Cardiac muscle cell (in vitro differentiated cells and primary cell): ENCODE measurements around the gene RFPL1. TPM values are rescaled to one million over a fixed set of nuclear protein-coding genes. Genes with fewer than 3 reads are reported as not detected.
A peak's percentile ranks its signal among the peaks of the same experiment; 100 is the strongest.

ENCODE experiments used
- DNase-seq, 2 donors: peaks; one replicate each; pipeline versions ENCODE4 v3.0.0 to v3.0.0-alpha.2; 2010 to 2017; ENCODE audit warnings: low read depth in 1 of 2, low spot score in 1 of 2
- H3K27ac ChIP-seq: fragments of 200-600 bp; sonication (generic); 2 replicates; pipeline ENCODE4 v1.5.1; 2016
- H3K27me3 ChIP-seq: fragments of 200-600 bp; sonication (generic); 2 replicates; pipeline ENCODE4 v1.6.0; 2016; ENCODE audit warnings: control low read depth
- H3K36me3 ChIP-seq: fragments of 200-600 bp; sonication (generic); 2 replicates; pipeline ENCODE4 v1.5.1; 2016; ENCODE audit warnings: control low read depth
- H3K4me1 ChIP-seq: fragments of 200-600 bp; sonication (generic); 2 replicates; pipeline ENCODE4 v1.8.1; 2017; ENCODE audit warnings: low read depth, mild to moderate bottlenecking, mixed run types
- H3K4me3 ChIP-seq: fragments of 200-600 bp; sonication (generic); 2 replicates; pipeline ENCODE4 v1.5.1; 2016; ENCODE audit warnings: mild to moderate bottlenecking
- H3K9me3 ChIP-seq: fragments of 200-600 bp; sonication (generic); 2 replicates; pipeline ENCODE4 v1.5.1; 2017; ENCODE audit warnings: low read depth, mild to moderate bottlenecking, control low read depth
- CTCF ChIP-seq: IDR thresholded peaks from 2 replicates; pipeline ENCODE4 v1.5.1; 2012; ENCODE audit warnings: low read depth, mild to moderate bottlenecking, low read length
- polyA plus RNA-seq: library from polyadenylated mRNA; unstranded; fragments of >200 nt; fragmentation: Nextera tagmentation; extraction: Ambion mirVana; gene quantifications from 2 replicates; pipeline ENCODE4 v1.2.1, GENCODE V29; 2016
- total RNA-seq: library from RNA; depleted of rRNA; stranded (reverse); fragments of >200 nt; gene quantifications from 2 replicates; pipeline ENCODE4 v1.2.3, GENCODE V29; 2016

The RFPL1 gene
- total and polyA plus RNA-seq, 2 experiments from 2014 or later = not detected

GRCh38 chr22:29426476-29426875, 11.9 kb upstream of the RFPL1 start:
- Histone ChIP-seq H3K4me1 (no peaks in the 10 kb centered on the region), H3K27me3 (no peaks in the 10 kb centered on the region), H3K27ac (no peak overlapping the region), H3K4me3 (no peak overlapping the region), H3K9me3 (no peaks in the 10 kb centered on the region), H3K36me3 (no peaks in the 10 kb centered on the region)
- TF ChIP-seq CTCF = no peak
- DNase-seq = no peak

- H3K4me1 ChIP-seq = peaks cover 5% of the 10 kb centered on the region
- no peaks in the 10 kb centered on the region for H3K27me3 ChIP-seq
- no peak for DNase-seq
- H3K4me3 ChIP-seq = no peak overlapping the region
- H3K36me3 ChIP-seq = no peaks in the 10 kb centered on the region
- TF ChIP-seq CTCF = no peak
- H3K9me3 ChIP-seq = no peaks in the 10 kb centered on the region
- no peak overlapping the region for H3K27ac ChIP-seq
Observed at GRCh38 chr22:29427176-29427760, 11.1 kb upstream of the RFPL1 start.

GRCh38 chr22:29431986-29432385, 6.4 kb upstream of the RFPL1 start:
- no peak for TF ChIP-seq CTCF
- H3K27me3 ChIP-seq = no peaks in the 10 kb centered on the region
- H3K4me1 ChIP-seq = peaks cover 6% of the 10 kb centered on the region
- H3K27ac ChIP-seq = no peak overlapping the region
- peak in 1 of 2 donors; percentile 25 for DNase-seq
- no peaks in the 10 kb centered on the region for H3K36me3 ChIP-seq
- no peaks in the 10 kb centered on the region for H3K9me3 ChIP-seq
- H3K4me3 ChIP-seq = no peak overlapping the region

GRCh38 chr22:29433856-29434255, 4.5 kb upstream of the RFPL1 start:
- no peak for TF ChIP-seq CTCF
- Histone ChIP-seq H3K4me1 (peaks cover 6% of the 10 kb centered on the region), H3K9me3 (no peaks in the 10 kb centered on the region), H3K27me3 (no peaks in the 10 kb centered on the region), H3K4me3 (no peak overlapping the region), H3K27ac (no peak overlapping the region), H3K36me3 (no peaks in the 10 kb centered on the region)
- DNase-seq = no peak

- H3K27me3 ChIP-seq = no peaks in the 10 kb centered on the region
- H3K4me1 ChIP-seq = peaks cover 6% of the 10 kb centered on the region
- H3K9me3 ChIP-seq = no peaks in the 10 kb centered on the region
- no peak overlapping the region for H3K27ac ChIP-seq
- DNase-seq = no peak
- no peak for TF ChIP-seq CTCF
- no peak overlapping the region for H3K4me3 ChIP-seq
- H3K36me3 ChIP-seq = no peaks in the 10 kb centered on the region
Observed at GRCh38 chr22:29434288-29434687, 4.1 kb upstream of the RFPL1 start.
